GM21515 (cell line): ENCODE results near the gene CNNM2.
"Not testable (repeated sequence)": the region's sequence is repeated elsewhere in the genome, so short reads cannot be mapped to it uniquely, and the experiment has no call there.

Experiments used
- ATAC-seq: cut with Tn5 transposase; IDR thresholded peaks from one replicate; pipeline ENCODE4 v1.9.1; 2021; ENCODE audit not compliant: unreplicated experiment

CNNM2 gene

GRCh38 chr10:103021900-103022293 lies 103.8 kb downstream of the CNNM2 start:
- ATAC-seq: no peak

- no peak for ATAC-seq
Measured at GRCh38 chr10:103025696-103026095, 107.6 kb downstream of the CNNM2 start.

- ATAC-seq: no peak
Measured at GRCh38 chr10:103038570-103038969, 120.5 kb downstream of the CNNM2 start.

- ATAC-seq: no peak
Measured at GRCh38 chr10:103040418-103040817, 122.3 kb downstream of the CNNM2 start.

- no peak for ATAC-seq
Measured at GRCh38 chr10:103041391-103041790, 123.3 kb downstream of the CNNM2 start.

- no peak for ATAC-seq
Measured at GRCh38 chr10:103042129-103042528, 124.0 kb downstream of the CNNM2 start.

- ATAC-seq: no peak
Measured at GRCh38 chr10:103042908-103043307, 124.8 kb downstream of the CNNM2 start.

- ATAC-seq: no peak
Measured at GRCh38 chr10:103044942-103045489, 126.9 kb downstream of the CNNM2 start.

GRCh38 chr10:103045961-103046360 lies 127.9 kb downstream of the CNNM2 start:
- no peak for ATAC-seq

- no peak for ATAC-seq
Measured at GRCh38 chr10:103047381-103047780, 129.3 kb downstream of the CNNM2 start.

GRCh38 chr10:103049237-103049636 lies 131.1 kb downstream of the CNNM2 start:
- ATAC-seq: no peak

- peak; percentile 58 for ATAC-seq
Measured at GRCh38 chr10:103053659-103054581, 135.8 kb downstream of the CNNM2 start.

GRCh38 chr10:103054621-103055020 lies 136.5 kb downstream of the CNNM2 start:
- ATAC-seq: no peak

- no peak for ATAC-seq
Measured at GRCh38 chr10:103055105-103055504, 137.0 kb downstream of the CNNM2 start.

- no peak for ATAC-seq
Measured at GRCh38 chr10:103058034-103058433, 139.9 kb downstream of the CNNM2 start.

- ATAC-seq: no peak
Measured at GRCh38 chr10:103060575-103060974, 142.5 kb downstream of the CNNM2 start.

GRCh38 chr10:103062854-103063590 lies 144.9 kb downstream of the CNNM2 start:
- no peak for ATAC-seq

- ATAC-seq: no peak
Measured at GRCh38 chr10:103064956-103065355, 146.9 kb downstream of the CNNM2 start.

- ATAC-seq: no peak
Measured at GRCh38 chr10:103066141-103067098, 148.3 kb downstream of the CNNM2 start.

GRCh38 chr10:103067099-103067477 lies 149.0 kb downstream of the CNNM2 start:
- ATAC-seq: not testable (repeated sequence)

GRCh38 chr10:103067484-103067883 lies 149.4 kb downstream of the CNNM2 start:
- ATAC-seq: no peak
